ENCODE measurements around the gene ADAMTSL4. TPM values are rescaled to one million over a fixed set of nuclear protein-coding genes. Genes with fewer than 3 reads are reported as not detected.

Gene ADAMTSL4
- total RNA-seq, 1 experiment from 2014 or later: not detected

DNA sequence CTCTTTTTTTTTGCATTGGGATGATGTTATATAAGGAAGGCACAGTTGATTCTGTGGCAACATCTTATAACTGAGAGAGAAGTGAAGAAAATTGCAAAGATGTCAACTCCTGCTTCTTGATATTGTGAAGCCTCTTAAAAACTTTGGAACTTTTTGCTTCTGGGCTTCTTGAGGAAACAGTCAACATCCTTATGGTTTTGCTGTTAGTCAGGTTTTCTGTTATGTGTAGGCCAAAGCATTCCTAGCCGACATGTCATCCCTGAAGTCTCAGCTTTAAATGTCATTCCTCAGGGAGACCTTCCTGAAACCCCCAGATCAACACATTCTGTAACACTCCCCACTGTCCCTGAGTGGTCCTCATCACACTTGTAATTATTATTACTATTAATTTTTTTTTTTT, 21.0 kb upstream of the ADAMTSL4 start:
- no peak overlapping the region for H3K4me3 ChIP-seq (ENCODE audit: low read depth, low read length, poor library complexity, severe bottlenecking)
- DNase-seq (ENCODE audit: low spot score): no peak
- TF ChIP-seq, protein P1, sequence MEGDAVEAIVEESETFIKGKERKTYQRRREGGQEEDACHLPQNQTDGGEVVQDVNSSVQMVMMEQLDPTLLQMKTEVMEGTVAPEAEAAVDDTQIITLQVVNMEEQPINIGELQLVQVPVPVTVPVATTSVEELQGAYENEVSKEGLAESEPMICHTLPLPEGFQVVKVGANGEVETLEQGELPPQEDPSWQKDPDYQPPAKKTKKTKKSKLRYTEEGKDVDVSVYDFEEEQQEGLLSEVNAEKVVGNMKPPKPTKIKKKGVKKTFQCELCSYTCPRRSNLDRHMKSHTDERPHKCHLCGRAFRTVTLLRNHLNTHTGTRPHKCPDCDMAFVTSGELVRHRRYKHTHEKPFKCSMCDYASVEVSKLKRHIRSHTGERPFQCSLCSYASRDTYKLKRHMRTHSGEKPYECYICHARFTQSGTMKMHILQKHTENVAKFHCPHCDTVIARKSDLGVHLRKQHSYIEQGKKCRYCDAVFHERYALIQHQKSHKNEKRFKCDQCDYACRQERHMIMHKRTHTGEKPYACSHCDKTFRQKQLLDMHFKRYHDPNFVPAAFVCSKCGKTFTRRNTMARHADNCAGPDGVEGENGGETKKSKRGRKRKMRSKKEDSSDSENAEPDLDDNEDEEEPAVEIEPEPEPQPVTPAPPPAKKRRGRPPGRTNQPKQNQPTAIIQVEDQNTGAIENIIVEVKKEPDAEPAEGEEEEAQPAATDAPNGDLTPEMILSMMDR (conservative IDR thresholded peaks at IDR 0.05; ENCODE audit: low read depth, low read length): no peak
- no peak for TF ChIP-seq EZH2 (IDR thresholded peaks at IDR 0.05; ENCODE audit: borderline replicate concordance, low read depth, low read length, poor library complexity, severe bottlenecking)
- intact Hi-C loops (cut with micrococcal nuclease; ENCODE audit: unreplicated experiment): no loop called here
- no peaks in the 10 kb centered on the region for H3K9me3 ChIP-seq (ENCODE audit: low read depth, low read length, poor library complexity, severe bottlenecking)
- H3K27me3 ChIP-seq (replicated peaks; ENCODE audit: insufficient read depth, low read depth, low read length, poor library complexity): no peaks in the 10 kb centered on the region
- ChIA-PET POLR2A (ENCODE audit: low non-redundant PET) (interaction anchor here (0.7 kb wide), 1 partner anchor 21 kb away, joined by 3 read pairs; no protein-coding TSS in a partner anchor), CTCF (no interaction called here)
- H3K27ac ChIP-seq (ENCODE audit: low read depth, low read length, poor library complexity, severe bottlenecking): no peak overlapping the region
- BruUV-seq (replicated peaks): no TSS peak
- H3K36me3 ChIP-seq (ENCODE audit: insufficient read depth, low read length, poor library complexity, severe bottlenecking): no peaks in the 10 kb centered on the region
- H3K4me1 ChIP-seq (ENCODE audit: insufficient read depth, low read length, poor library complexity, severe bottlenecking): no peaks in the 10 kb centered on the region

DNA sequence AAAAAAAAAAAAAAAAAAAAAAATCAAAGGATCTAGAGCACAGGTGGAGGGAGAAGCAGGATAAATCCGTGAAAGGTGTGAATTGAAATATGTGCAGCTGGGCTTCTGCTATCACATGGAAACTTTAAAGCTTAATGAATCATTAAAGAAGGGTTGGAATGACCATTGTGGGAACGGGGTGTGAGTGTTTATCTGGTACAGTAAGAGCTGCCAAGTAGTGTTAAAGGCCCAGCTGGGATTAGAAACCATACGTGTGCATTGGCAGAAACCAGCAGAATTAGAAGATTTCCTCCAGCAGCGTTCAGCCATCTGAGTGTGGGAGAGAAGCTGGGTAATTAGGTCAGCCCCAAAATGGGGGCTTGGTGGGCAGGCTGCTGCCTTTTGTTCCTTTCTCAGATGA, 20.2 kb upstream of the ADAMTSL4 start:
- H3K27ac ChIP-seq (ENCODE audit: low read depth, low read length, poor library complexity, severe bottlenecking): no peak overlapping the region
- no peaks in the 10 kb centered on the region for H3K27me3 ChIP-seq (replicated peaks; ENCODE audit: insufficient read depth, low read depth, low read length, poor library complexity)
- intact Hi-C loops (cut with micrococcal nuclease; ENCODE audit: unreplicated experiment): no loop called here
- TF ChIP-seq, protein P1 (conservative IDR thresholded peaks at IDR 0.05; ENCODE audit: low read depth, low read length): no peak
- TF ChIP-seq EZH2 (IDR thresholded peaks at IDR 0.05; ENCODE audit: borderline replicate concordance, low read depth, low read length, poor library complexity, severe bottlenecking): no peak
- H3K4me1 ChIP-seq (ENCODE audit: insufficient read depth, low read length, poor library complexity, severe bottlenecking): no peaks in the 10 kb centered on the region
- DNase-seq (ENCODE audit: low spot score): no peak
- H3K36me3 ChIP-seq (ENCODE audit: insufficient read depth, low read length, poor library complexity, severe bottlenecking): no peaks in the 10 kb centered on the region
- POLR2A ChIA-PET (ENCODE audit: low non-redundant PET): no interaction called here
- no TSS peak for BruUV-seq (replicated peaks)
- CTCF ChIA-PET: no interaction called here
- no peak overlapping the region for H3K4me3 ChIP-seq (ENCODE audit: low read depth, low read length, poor library complexity, severe bottlenecking)
- no peaks in the 10 kb centered on the region for H3K9me3 ChIP-seq (ENCODE audit: low read depth, low read length, poor library complexity, severe bottlenecking)

DNA sequence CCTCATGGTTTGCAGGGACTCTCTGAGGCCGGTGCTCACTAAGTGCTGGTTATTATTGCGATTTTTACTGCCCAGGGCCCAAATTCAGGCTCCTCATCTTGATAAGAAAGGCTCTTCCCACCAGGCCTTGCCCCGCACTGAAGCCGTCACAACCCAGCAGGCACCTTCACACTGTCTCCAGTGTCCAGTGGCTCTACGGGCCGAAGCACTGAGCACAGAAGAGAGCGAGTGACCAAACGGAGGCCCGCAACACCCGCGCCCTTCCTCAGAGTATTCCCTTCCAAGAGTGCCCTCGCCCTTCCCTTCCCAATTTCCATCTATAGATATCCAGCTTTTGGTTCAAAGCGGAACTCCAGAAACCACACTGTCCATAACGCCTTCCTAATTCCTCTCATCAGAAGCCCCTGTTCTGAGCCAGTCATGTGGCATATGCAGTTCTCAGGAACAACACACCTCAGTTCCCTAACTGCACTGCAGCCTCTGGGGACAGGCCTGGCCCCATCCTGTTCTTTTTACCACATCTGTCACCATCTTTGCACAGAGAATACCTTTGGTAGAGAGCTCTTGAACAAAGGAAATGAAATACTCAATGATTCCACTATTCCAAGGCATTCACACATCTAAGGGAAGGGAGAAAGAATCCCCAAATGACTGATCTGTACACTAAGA, 18.6 kb upstream of the ADAMTSL4 start:
- TF ChIP-seq, protein P1 (conservative IDR thresholded peaks at IDR 0.05; ENCODE audit: low read depth, low read length): no peak
- no peak for TF ChIP-seq EZH2 (IDR thresholded peaks at IDR 0.05; ENCODE audit: borderline replicate concordance, low read depth, low read length, poor library complexity, severe bottlenecking)
- H3K4me1 ChIP-seq (ENCODE audit: insufficient read depth, low read length, poor library complexity, severe bottlenecking): no peaks in the 10 kb centered on the region
- no peaks in the 10 kb centered on the region for H3K9me3 ChIP-seq (ENCODE audit: low read depth, low read length, poor library complexity, severe bottlenecking)
- CTCF ChIA-PET: no interaction called here
- intact Hi-C loops (cut with micrococcal nuclease; ENCODE audit: unreplicated experiment): loop anchor here (5.0 kb wide), 2 partner anchors 68 to 273 kb away; partner anchors contain the start of gene CA14
- H3K4me3 ChIP-seq (ENCODE audit: low read depth, low read length, poor library complexity, severe bottlenecking): no peak overlapping the region
- H3K36me3 ChIP-seq (ENCODE audit: insufficient read depth, low read length, poor library complexity, severe bottlenecking): no peaks in the 10 kb centered on the region
- POLR2A ChIA-PET (ENCODE audit: low non-redundant PET): no interaction called here
- no peak overlapping the region for H3K27ac ChIP-seq (ENCODE audit: low read depth, low read length, poor library complexity, severe bottlenecking)
- BruUV-seq (replicated peaks): no TSS peak
- DNase-seq (ENCODE audit: low spot score): no peak
- no peaks in the 10 kb centered on the region for H3K27me3 ChIP-seq (replicated peaks; ENCODE audit: insufficient read depth, low read depth, low read length, poor library complexity)

Measured in A673 (cell line).